GM12891 (cell line): ENCODE data around the gene RNU2-63P.

Source experiments
- PAX5 ChIP-seq: IDR thresholded peaks from 2 replicates; pipeline ENCODE4 v1.6.1; 2011; ENCODE audit warnings: low read length, moderate library complexity, mild to moderate bottlenecking; ENCODE audit not compliant: insufficient read depth, severe bottlenecking
- POLR2A ChIP-seq: IDR thresholded peaks from 2 replicates; pipeline ENCODE4 v1.6.1; 2011; ENCODE audit warnings: low read depth, low read length, control low read depth
- POLR2AphosphoS5 ChIP-seq: IDR thresholded peaks from 2 replicates; pipeline ENCODE4 v1.6.1; 2011; ENCODE audit warnings: low read depth, low read length, control low read depth
- POU2F2 ChIP-seq: IDR thresholded peaks from 2 replicates; pipeline ENCODE4 v1.6.1; 2011; ENCODE audit warnings: low read depth, mild to moderate bottlenecking, control low read depth, low read length, moderate library complexity
- SPI1 ChIP-seq: IDR thresholded peaks from 2 replicates; pipeline ENCODE4 v1.6.1; 2011; ENCODE audit warnings: low read depth, low read length, control low read depth
- TAF1 ChIP-seq: IDR thresholded peaks from 2 replicates; pipeline ENCODE4 v1.6.1; 2011; ENCODE audit warnings: low read depth, low read length, control low read depth

DNA sequence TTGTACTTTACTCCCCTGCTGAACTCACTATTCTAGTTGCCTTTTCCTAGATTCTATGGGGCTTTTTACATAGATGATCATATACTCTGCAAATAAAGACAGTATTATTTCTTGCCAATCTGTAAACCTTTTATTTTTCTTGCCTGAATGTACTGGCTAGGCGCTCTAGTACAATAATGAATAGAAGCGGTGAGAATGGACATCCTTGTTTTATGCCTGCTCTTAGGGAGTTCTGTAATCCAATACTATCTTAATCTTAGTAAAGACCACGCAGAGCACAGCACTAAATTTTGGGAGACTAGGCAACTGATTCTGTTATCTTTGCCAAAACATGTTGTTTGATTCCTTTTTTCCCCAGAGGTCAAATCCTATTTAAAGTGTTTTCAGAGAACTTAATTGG, 32.2 kb upstream of the RNU2-63P start:
- TF ChIP-seq POLR2A = no peak
- TF ChIP-seq POLR2AphosphoS5 = no peak
- TF ChIP-seq TAF1 = no peak
- TF ChIP-seq SPI1 = no peak
- TF ChIP-seq POU2F2 = no peak
- TF ChIP-seq PAX5 = no peak
